HCT116 (cell line): ENCODE results near the gene HSPB7. TPM values are rescaled to one million over a fixed set of nuclear protein-coding genes. Genes with fewer than 3 reads are reported as not detected.
"Not testable (repeated sequence)": the region's sequence is repeated elsewhere in the genome, so short reads cannot be mapped to it uniquely, and the experiment has no call there.

Experiments
- ATAC-seq: fragments of 200-7000 bp; cut with Tn5 transposase; 2 replicates; pipeline ENCODE4 v1.9.1; 2020; ENCODE audit warnings: mild to moderate bottlenecking, moderate library complexity
- BruUV-seq: library from RNA; stranded (reverse); fragments of 400-500 nt; replicated peaks from 2 replicates; lab custom pipeline; 2021; lab: Mats Ljungman, UMichigan
- CTCF ChIA-PET: fragments of 300-600 bp; sonication (Branson Sonifier 250); formaldehyde crosslinking; loops from one replicate; lab custom pipeline; 2021; ENCODE audit warnings: antibody characterized with exemption; lab: Charles Lee
- POLR2A ChIA-PET: fragments of 300-600, 350-600 bp; sonication (Branson Sonifier 250); formaldehyde crosslinking; loops from one replicate; lab custom pipeline; 2021; ENCODE audit warnings: antibody characterized with exemption; lab: Charles Lee
- RAD21 ChIA-PET, 2 experiments: fragments of 300-600 bp; sonication (Branson Sonifier 250); formaldehyde crosslinking; loops; one replicate each; lab custom pipeline; 2023; ENCODE audit warnings: low total read pairs in 2 of 2; ENCODE audit not compliant: uncharacterized antibody in 2 of 2, unreplicated experiment in 2 of 2, low non-redundant PET in 1 of 2; lab: Charles Lee
- DNase-seq: peaks from one replicate; pipeline ENCODE4 v3.0.0-alpha.2; 2010; ENCODE audit warnings: low read depth, low spot score
- H2AFZ ChIP-seq: fragments of 200-600 bp; shearing (Covaris generic), sonication (generic); 2 replicates; pipeline ENCODE4 v1.6.1; 2017; ENCODE audit warnings: low read depth, mixed run types, mixed read lengths, antibody characterized with exemption, low read length; ENCODE audit not compliant: poor library complexity, severe bottlenecking
- H3K27ac ChIP-seq: 2 replicates; pipeline ENCODE4 v1.5.1; 2012; ENCODE audit warnings: low read depth, low read length
- H3K27me3 ChIP-seq: fragments of 200-600 bp; sonication (generic); 2 replicates; pipeline ENCODE4 v1.6.1; 2016; ENCODE audit warnings: mixed run types, low read length, mixed read lengths; ENCODE audit not compliant: insufficient read depth
- H3K36me3 ChIP-seq, 2 experiments: fragments of 200-500 bp in 1 of 2; fragments of 200-600 bp in 1 of 2; sonication (Bioruptor generic) in 1 of 2; sonication (generic) in 1 of 2; 2 replicates each; pipeline versions ENCODE4 v1.5.1 to v1.6.1; 2014 to 2016; ENCODE audit warnings: low read length in 2 of 2, inconsistent platforms in 1 of 2, mixed read lengths in 1 of 2, mixed run types in 1 of 2; ENCODE audit not compliant: insufficient read depth in 2 of 2, control insufficient read depth in 1 of 2
- H3K4me1 ChIP-seq, 2 experiments: fragments of 200-600 bp in 1 of 2; sonication (generic) in 1 of 2; 2 replicates each; pipeline versions ENCODE4 v1.5.1 to v1.6.1; 2012 to 2017; ENCODE audit warnings: low read length in 2 of 2, inconsistent platforms in 1 of 2, mild to moderate bottlenecking in 1 of 2, mixed read lengths in 1 of 2, mixed run types in 1 of 2, moderate library complexity in 1 of 2; ENCODE audit not compliant: insufficient read depth in 2 of 2, control insufficient read depth in 1 of 2
- H3K4me2 ChIP-seq: fragments of 200-600 bp; sonication (generic); 2 replicates; pipeline ENCODE4 v1.6.1; 2017; ENCODE audit warnings: mixed run types, low read length, mixed read lengths
- H3K4me3 ChIP-seq, 2 experiments: fragments of 200-600 bp in 1 of 2; sonication (generic) in 1 of 2; replicated peaks in 1 of 2; 2 replicates each; pipeline ENCODE4 v1.5.1; 2011 to 2016; ENCODE audit warnings: low read length in 2 of 2, control low read depth in 1 of 2, low read depth in 1 of 2, mild to moderate bottlenecking in 1 of 2, mixed read lengths in 1 of 2, mixed run types in 1 of 2
- H3K79me2 ChIP-seq: fragments of 200-600 bp; sonication (generic); 2 replicates; pipeline ENCODE4 v1.6.1; 2017; ENCODE audit warnings: mild to moderate bottlenecking, mixed run types, low read length, moderate library complexity, mixed read lengths; ENCODE audit not compliant: insufficient read depth
- H3K9ac ChIP-seq: fragments of 200-600 bp; sonication (generic); 2 replicates; pipeline ENCODE4 v1.6.1; 2016; ENCODE audit warnings: low read length, mixed read lengths
- H3K9me2 ChIP-seq: fragments of 200-600 bp; sonication (generic), shearing (Covaris generic); 2 replicates; pipeline ENCODE4 v1.6.1; 2017; ENCODE audit warnings: mixed run types, mild to moderate bottlenecking, moderate library complexity; ENCODE audit not compliant: insufficient read depth
- H3K9me3 ChIP-seq, 2 experiments: fragments of 200-500 bp in 1 of 2; fragments of 200-600 bp in 1 of 2; sonication (Bioruptor generic) in 1 of 2; sonication (generic) in 1 of 2; 2 replicates each; pipeline ENCODE4 v1.6.1; 2014 to 2017; ENCODE audit warnings: low read length in 2 of 2, mixed read lengths in 2 of 2, inconsistent platforms in 1 of 2, low read depth in 1 of 2, mild to moderate bottlenecking in 1 of 2, mixed run types in 1 of 2, moderate library complexity in 1 of 2; ENCODE audit not compliant: control insufficient read depth in 1 of 2, insufficient read depth in 1 of 2
- H4K20me1 ChIP-seq: fragments of 200-600 bp; sonication (generic), shearing (Covaris generic); 2 replicates; pipeline ENCODE4 v1.6.1; 2017; ENCODE audit warnings: mixed run types, mild to moderate bottlenecking, moderate library complexity; ENCODE audit not compliant: insufficient read depth
- CBX3 ChIP-seq: IDR thresholded peaks from 2 replicates; pipeline ENCODE4 v1.6.1; 2012; ENCODE audit warnings: low read depth
- CTCF ChIP-seq, 3 experiments: fragments of 200-600 bp in 1 of 3; sonication (generic) in 1 of 3; IDR thresholded peaks in 2 of 3; conservative IDR thresholded peaks in 1 of 3; 2 replicates each; pipeline ENCODE4 v1.5.1; 2012 to 2017; ENCODE audit warnings: low read depth in 2 of 3, low read length in 2 of 3, antibody characterized with exemption in 1 of 3, borderline replicate concordance in 1 of 3, control low read depth in 1 of 3, mild to moderate bottlenecking in 1 of 3, mixed read lengths in 1 of 3, mixed run types in 1 of 3, moderate library complexity in 1 of 3; ENCODE audit not compliant: insufficient read depth in 1 of 3
- EGR1 ChIP-seq: IDR thresholded peaks from 2 replicates; pipeline ENCODE4 v1.6.1; 2012; ENCODE audit warnings: low read depth
- ELF1 ChIP-seq: IDR thresholded peaks from 2 replicates; pipeline ENCODE4 v1.6.1; 2012; ENCODE audit warnings: low read depth, borderline replicate concordance
- FOSL1 ChIP-seq: IDR thresholded peaks from 2 replicates; pipeline ENCODE4 v1.6.1; 2012; ENCODE audit warnings: low read depth
- JUND ChIP-seq: IDR thresholded peaks from 2 replicates; pipeline ENCODE4 v1.6.1; 2012
- MAX ChIP-seq: IDR thresholded peaks from 2 replicates; pipeline ENCODE4 v1.6.1; 2012
- POLR2AphosphoS5 ChIP-seq: IDR thresholded peaks from 2 replicates; pipeline ENCODE4 v1.6.1; 2011; ENCODE audit warnings: mild to moderate bottlenecking, low read depth, low read length, moderate library complexity
- RAD21 ChIP-seq: IDR thresholded peaks from 2 replicates; pipeline ENCODE4 v1.6.1; 2012; ENCODE audit warnings: low read depth, mild to moderate bottlenecking
- SP1 ChIP-seq: IDR thresholded peaks from 2 replicates; pipeline ENCODE4 v1.6.1; 2012; ENCODE audit warnings: low read depth
- ZNF274 ChIP-seq: fragments of 200-500 bp; sonication (Bioruptor generic); IDR thresholded peaks from 2 replicates; pipeline ENCODE4 v1.6.1; 2014; ENCODE audit warnings: mild to moderate bottlenecking, low read depth, low read length, inconsistent platforms
- intact Hi-C: fragments of 100-400 bp; cut with micrococcal nuclease; formaldehyde crosslinking; loops from 2 replicates; pipeline ENCODE4 v1.10.0; 2022
- total RNA-seq: library from RNA; stranded (reverse); gene quantifications from one replicate; pipeline ENCODE4 v1.2.1, GENCODE V29; 2021; ENCODE audit not compliant: unreplicated experiment
- TF ChIP-seq, protein P1 (sequence below): IDR thresholded peaks from 2 replicates; pipeline ENCODE4 v1.6.1; 2011; ENCODE audit warnings: mild to moderate bottlenecking, low read length, moderate library complexity; ENCODE audit not compliant: insufficient replicate concordance; ENCODE audit errors: extremely low read depth
- TF ChIP-seq, protein P2 (sequence below): IDR thresholded peaks from 2 replicates; pipeline ENCODE4 v1.6.1; 2012

Gene HSPB7
- total RNA-seq, 1 experiment from 2014 or later, result 0.27 TPM

- TF ChIP-seq CBX3 (no peak), EGR1 (no peak), FOSL1 (no peak), SP1 (no peak), JUND (no peak), RAD21 (no peak), CTCF (IDR thresholded peaks at IDR 0.05 in 2 of 3, conservative IDR thresholded peaks at IDR 0.05 in 1 of 3; ENCODE audit: borderline replicate concordance in 1 of 3, insufficient read depth in 1 of 3, low read depth in 2 of 3, low read length in 2 of 3) (no peak), POLR2AphosphoS5 (no peak), ZNF274 (no peak), ELF1 (no peak), MAX (no peak)
- TF ChIP-seq, protein P1, sequence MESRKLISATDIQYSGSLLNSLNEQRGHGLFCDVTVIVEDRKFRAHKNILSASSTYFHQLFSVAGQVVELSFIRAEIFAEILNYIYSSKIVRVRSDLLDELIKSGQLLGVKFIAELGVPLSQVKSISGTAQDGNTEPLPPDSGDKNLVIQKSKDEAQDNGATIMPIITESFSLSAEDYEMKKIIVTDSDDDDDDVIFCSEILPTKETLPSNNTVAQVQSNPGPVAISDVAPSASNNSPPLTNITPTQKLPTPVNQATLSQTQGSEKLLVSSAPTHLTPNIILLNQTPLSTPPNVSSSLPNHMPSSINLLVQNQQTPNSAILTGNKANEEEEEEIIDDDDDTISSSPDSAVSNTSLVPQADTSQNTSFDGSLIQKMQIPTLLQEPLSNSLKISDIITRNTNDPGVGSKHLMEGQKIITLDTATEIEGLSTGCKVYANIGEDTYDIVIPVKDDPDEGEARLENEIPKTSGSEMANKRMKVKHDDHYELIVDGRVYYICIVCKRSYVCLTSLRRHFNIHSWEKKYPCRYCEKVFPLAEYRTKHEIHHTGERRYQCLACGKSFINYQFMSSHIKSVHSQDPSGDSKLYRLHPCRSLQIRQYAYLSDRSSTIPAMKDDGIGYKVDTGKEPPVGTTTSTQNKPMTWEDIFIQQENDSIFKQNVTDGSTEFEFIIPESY, result no peak
- TF ChIP-seq, protein P2, sequence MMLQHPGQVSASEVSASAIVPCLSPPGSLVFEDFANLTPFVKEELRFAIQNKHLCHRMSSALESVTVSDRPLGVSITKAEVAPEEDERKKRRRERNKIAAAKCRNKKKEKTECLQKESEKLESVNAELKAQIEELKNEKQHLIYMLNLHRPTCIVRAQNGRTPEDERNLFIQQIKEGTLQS, result no peak
- BruUV-seq, result no TSS peak
- H3K79me2 ChIP-seq, result no peaks in the 10 kb centered on the region
- no peaks in the 10 kb centered on the region for H3K27me3 ChIP-seq
- no peak overlapping the region for H3K4me2 ChIP-seq
- no peak overlapping the region for H2AFZ ChIP-seq
- CTCF ChIA-PET, result no interaction called here
- no peak overlapping the region for H3K27ac ChIP-seq
- no peak overlapping the region for H3K9ac ChIP-seq
- no peaks in the 10 kb centered on the region for H3K36me3 ChIP-seq
- DNase-seq, result no peak
- H3K4me3 ChIP-seq, result no peak overlapping the region
- H3K9me3 ChIP-seq, result no peaks in the 10 kb centered on the region
- intact Hi-C loops, result no loop called here
- peaks cover 2 to 18% of the 10 kb centered on the region in 2 experiments; a peak in 3 of 4 replicates for H3K4me1 ChIP-seq
- no peak for ATAC-seq
- RAD21 ChIA-PET, result no interaction called here
- POLR2A ChIA-PET, result no interaction called here
- no peaks in the 10 kb centered on the region for H4K20me1 ChIP-seq
- H3K9me2 ChIP-seq, result no peaks in the 10 kb centered on the region
These were observed 11.4 kb upstream of the HSPB7 start for GRCh38 chr1:16029288-16029687.

GRCh38 chr1:16029003-16029268 lies 11.1 kb upstream of the HSPB7 start:
- BruUV-seq, POLR2A ChIA-PET, DNase-seq, H3K36me3 ChIP-seq, ATAC-seq, H3K9me3 ChIP-seq, H3K9ac ChIP-seq, H3K9me2 ChIP-seq, H3K4me2 ChIP-seq, RAD21 ChIA-PET, H3K27ac ChIP-seq, H2AFZ ChIP-seq, H3K4me3 ChIP-seq, H4K20me1 ChIP-seq, intact Hi-C loops, H3K27me3 ChIP-seq, CTCF ChIA-PET, H3K79me2 ChIP-seq: not testable (repeated sequence)
- H3K4me1 ChIP-seq, result peaks cover 2 to 18% of the 10 kb centered on the region in 2 experiments; a peak in 3 of 4 replicates
